A673 (cell line): ENCODE data around the gene NPR3.

ENCODE experiments used
- CTCF ChIP-seq: fragments of 300-800, 200-600 bp; sonication (generic); conservative IDR thresholded peaks from 2 replicates; pipeline ENCODE4 v1.5.1; 2017; ENCODE audit warnings: low read depth, mild to moderate bottlenecking, antibody characterized with exemption, low read length, moderate library complexity, mixed read lengths
- EZH2 ChIP-seq: fragments of 200-600 bp; sonication (generic); IDR thresholded peaks from 2 replicates; pipeline ENCODE4 v1.6.1; 2017; ENCODE audit warnings: borderline replicate concordance, low read depth, mild to moderate bottlenecking, mixed read lengths, antibody characterized with exemption, low read length; ENCODE audit not compliant: poor library complexity, severe bottlenecking

- no peak for TF ChIP-seq CTCF
- no peak for TF ChIP-seq EZH2
Measured at GRCh38 chr5:32834251-32834650, 123.1 kb downstream of the NPR3 start.
